Loucy (cell line): ENCODE results near the gene LRIG1.

ENCODE experiments used
- CTCF ChIP-seq: fragments of 200-600 bp; sonication (generic); conservative IDR thresholded peaks from 2 replicates; pipeline ENCODE4 v1.5.1; 2014; ENCODE audit warnings: mild to moderate bottlenecking, antibody characterized with exemption, low read length
- EZH2phosphoT487 ChIP-seq: fragments of 200-600 bp; IDR thresholded peaks from 2 replicates; pipeline ENCODE4 v1.6.1; 2018; ENCODE audit warnings: antibody characterized with exemption, mild to moderate bottlenecking, moderate library complexity, borderline replicate concordance

- TF ChIP-seq CTCF: no peak
- no peak for TF ChIP-seq EZH2phosphoT487
These were observed 33.6 kb upstream of the LRIG1 start for GRCh38 chr3:66534304-66534845.
